ENCODE results near the gene SEPTIN8. TPM values are rescaled to one million over a fixed set of nuclear protein-coding genes. Genes with fewer than 3 reads are reported as not detected.

Gene SEPTIN8
- total and polyA plus RNA-seq, 2 donors (not counting 1 experiment from before 2014, with no cell fraction given) = 4.0 to 5.9 TPM

- no peak for TF ChIP-seq CTCF (IDR thresholded peaks at IDR 0.05)
- TF ChIP-seq EZH2 (IDR thresholded peaks at IDR 0.05; ENCODE audit: borderline replicate concordance, insufficient read depth, low read depth, low read length, poor library complexity, severe bottlenecking) = no peak
- Mint-ChIP-seq H3K4me1 (peaks cover 22% of the 10 kb centered on the region), H3K27ac (peak overlapping the region; percentile 96), H3K4me3 (peak overlapping the region; percentile 89), H3K27me3 (peaks cover 11% of the 10 kb centered on the region), H3K9me3 (ENCODE audit: insufficient read depth) (no peaks in the 10 kb centered on the region)
- 83% methylated on average over 4 of the region's 9 CpGs for WGBS (ENCODE audit: insufficient coverage)
- H3K9me3 ChIP-seq (ENCODE audit: control extremely low read depth in 1 of 3, control insufficient read depth in 2 of 3, insufficient read depth in 1 of 3, low read length in 2 of 3) = peaks cover 3 to 8% (median 4%) of the 10 kb centered on the region in 3 donors
- peak overlapping the region in 4 of 5 experiments; percentile 66 to 80 (median 77) for H3K4me3 ChIP-seq (ENCODE audit: control extremely low read depth in 1 of 5, extremely low read depth in 1 of 5, insufficient read depth in 1 of 5, low read depth in 2 of 5, low read length in 4 of 5)
- H3K27me3 ChIP-seq (replicated peaks in 1 of 4; ENCODE audit: control extremely low read depth in 1 of 4, control insufficient read depth in 3 of 4, insufficient read depth in 4 of 4, low read length in 3 of 4) = peaks cover 0 to 9% (median 6%) of the 10 kb centered on the region in 4 experiments
- H3K9ac ChIP-seq (ENCODE audit: low read length) = peak overlapping the region; percentile 73
- intact Hi-C loops (cut with micrococcal nuclease) = loop anchor here (1.0 to 2.0 kb wide), 6 partner anchors 9 to 353 kb away; partner anchors contain the start of genes CCNI2, GDF9, RAD50 and UQCRQ
- no peak for DNase-seq
- ATAC-seq (ENCODE audit: low read depth) = no peak
- POLR2A ChIA-PET = interaction anchor here (0.8 kb wide), 2 partner anchors 40 to 225 kb away, joined by 3 read pairs; no protein-coding TSS in a partner anchor
- peaks cover 0 to 2% of the 10 kb centered on the region in 2 experiments for H3K36me3 ChIP-seq (replicated peaks in 1 of 2; ENCODE audit: control extremely low read depth in 1 of 2, control insufficient read depth in 1 of 2, extremely low read depth in 1 of 2, insufficient read depth in 2 of 2, low read length in 1 of 2)
- H3K79me2 ChIP-seq (ENCODE audit: control insufficient read depth, insufficient read depth, low read length) = peaks cover 17% of the 10 kb centered on the region
- H4K20me1 ChIP-seq (ENCODE audit: control insufficient read depth, insufficient read depth, low read length, poor library complexity, severe bottlenecking) = no peaks in the 10 kb centered on the region
- CTCF ChIA-PET = interaction anchor here (0.9 to 2.3 kb wide), 5 partner anchors 9 to 370 kb away, joined by 3 to 13 read pairs (median 4); partner anchors contain the start of genes CCNI2 and RAD50
- peaks cover 11 to 13% of the 10 kb centered on the region in 2 donors for H3K4me1 ChIP-seq (ENCODE audit: control insufficient read depth in 2 of 2, insufficient read depth in 2 of 2, low read length in 2 of 2)
- H3K4me2 ChIP-seq (replicated peaks; ENCODE audit: low read depth, low read length, poor library complexity, severe bottlenecking) = peak overlapping the region; percentile 86
- H2AFZ ChIP-seq (ENCODE audit: insufficient read depth, low read depth, low read length, poor library complexity, severe bottlenecking) = peak overlapping the region; percentile 97
- H3K27ac ChIP-seq (ENCODE audit: low read length in 2 of 2) = peak overlapping the region in 1 of 2 donors; percentile 57
These were observed 38.9 kb downstream of the SEPTIN8 start for GRCh38 chr5:132737982-132738681.
